Measurements from ENCODE around the gene IL17RC.
A peak's percentile ranks its signal among the peaks of the same experiment; 100 is the strongest.

Gene IL17RC
- long read RNA-seq = 0 reads

- no peak for TF ChIP-seq REST (IDR thresholded peaks at IDR 0.05; ENCODE audit: insufficient replicate concordance, low read depth)
- no peak for TF ChIP-seq POLR2AphosphoS5 (IDR thresholded peaks at IDR 0.05; ENCODE audit: low read depth)
- TF ChIP-seq GABPA (IDR thresholded peaks at IDR 0.05; ENCODE audit: low read depth) = no peak
- no peak for TF ChIP-seq SPI1 (IDR thresholded peaks at IDR 0.05; ENCODE audit: borderline replicate concordance, low read depth)
- TF ChIP-seq CTCF (IDR thresholded peaks at IDR 0.05; ENCODE audit: insufficient read depth, low read length) = no peak
- no peak within 1 kb of the TSS for H3K27ac ChIP-seq (replicated peaks)
Measured at GRCh38 chr3:9916734-9917680, at the start of gene IL17RC. IL17RC (plus strand) TSS chr3:9917098; CDS start chr3:9917316, 218 bp downstream.

GRCh38 chr3:9867106-9867505 is 49.8 kb upstream of the IL17RC start:
- H3K4me3 ChIP-seq (replicated peaks; ENCODE audit: insufficient read depth, low read length) = no peak overlapping the region
- no peaks in the 10 kb centered on the region for H3K27me3 ChIP-seq (ENCODE audit: insufficient read depth, poor library complexity, severe bottlenecking)
- no peak overlapping the region for H3K27ac ChIP-seq (replicated peaks)
- no peak for TF ChIP-seq CTCF (IDR thresholded peaks at IDR 0.05; ENCODE audit: insufficient read depth, low read length)
- no peak for DNase-seq (ENCODE audit: low read depth in 1 of 2, low spot score in 1 of 2)

More at GRCh38 chr3:9916734-9917680, at the start of gene IL17RC:
- DNase-seq (ENCODE audit: low read depth in 1 of 2, low spot score in 1 of 2) = no peak
- Histone ChIP-seq H3K27me3 (ENCODE audit: insufficient read depth, poor library complexity, severe bottlenecking) (no peaks in the 10 kb centered on the region), H3K4me3 (replicated peaks; ENCODE audit: insufficient read depth, low read length) (peak within 1 kb of the TSS; percentile 38; the same call in 1 of the 2 replicates)

GRCh38 chr3:9869955-9870354 is 46.9 kb upstream of the IL17RC start:
- TF ChIP-seq CTCF (IDR thresholded peaks at IDR 0.05; ENCODE audit: insufficient read depth, low read length) (no peak), SPI1 (IDR thresholded peaks at IDR 0.05; ENCODE audit: borderline replicate concordance, low read depth) (no peak), GABPA (IDR thresholded peaks at IDR 0.05; ENCODE audit: low read depth) (no peak), REST (IDR thresholded peaks at IDR 0.05; ENCODE audit: insufficient replicate concordance, low read depth) (no peak), POLR2AphosphoS5 (IDR thresholded peaks at IDR 0.05; ENCODE audit: low read depth) (no peak)

More at GRCh38 chr3:9869955-9870354, 46.9 kb upstream of the IL17RC start:
- no peak overlapping the region for H3K4me3 ChIP-seq (replicated peaks; ENCODE audit: insufficient read depth, low read length)
- H3K27ac ChIP-seq (replicated peaks) = no peak overlapping the region
- H3K27me3 ChIP-seq (ENCODE audit: insufficient read depth, poor library complexity, severe bottlenecking) = no peaks in the 10 kb centered on the region
- no peak for DNase-seq (ENCODE audit: low read depth in 1 of 2, low spot score in 1 of 2)

Measured in HL-60 (cell line).